DOHH2 (cell line): ENCODE results near the gene PFDN2.

Source experiments
- H3F3A ChIP-seq: fragments of 200-600 bp; sonication (generic), shearing (Covaris generic); 2 replicates; pipeline ENCODE4 v1.6.0; 2016; ENCODE audit warnings: antibody characterized with exemption, mild to moderate bottlenecking; ENCODE audit not compliant: control insufficient read depth, insufficient read depth
- H3K27ac ChIP-seq: fragments of 200-600 bp; sonication (generic); 2 replicates; pipeline ENCODE4 v1.5.1; 2014; ENCODE audit warnings: low read depth, mild to moderate bottlenecking, low read length, moderate library complexity
- H3K27me3 ChIP-seq: fragments of 200-600 bp; sonication (generic); 2 replicates; pipeline ENCODE4 v1.6.1; 2014; ENCODE audit warnings: mild to moderate bottlenecking, low read length, mixed read lengths; ENCODE audit not compliant: control insufficient read depth
- H3K36me3 ChIP-seq: fragments of 200-600 bp; sonication (generic); 2 replicates; pipeline ENCODE4 v1.6.1; 2014; ENCODE audit warnings: mild to moderate bottlenecking, low read length, moderate library complexity, mixed read lengths; ENCODE audit not compliant: control insufficient read depth
- H3K4me1 ChIP-seq: fragments of 200-600 bp; sonication (generic); 2 replicates; pipeline ENCODE4 v1.6.1; 2014; ENCODE audit warnings: mild to moderate bottlenecking, low read length, mixed read lengths; ENCODE audit not compliant: control insufficient read depth
- H3K4me2 ChIP-seq: fragments of 200-600 bp; sonication (generic); 2 replicates; pipeline ENCODE4 v1.6.0; 2014; ENCODE audit warnings: mild to moderate bottlenecking, low read length, moderate library complexity
- H3K4me3 ChIP-seq: fragments of 200-600 bp; sonication (generic); 2 replicates; pipeline ENCODE4 v1.5.1; 2014; ENCODE audit warnings: mild to moderate bottlenecking, low read length, mixed read lengths
- H3K79me2 ChIP-seq: fragments of 200-600 bp; sonication (generic); 2 replicates; pipeline ENCODE4 v1.6.1; 2014; ENCODE audit warnings: mild to moderate bottlenecking, low read length, mixed read lengths; ENCODE audit not compliant: control insufficient read depth
- H3K9me2 ChIP-seq: fragments of 200-600 bp; sonication (generic); replicated peaks from 2 replicates; pipeline ENCODE4 v1.6.1; 2014; ENCODE audit warnings: mild to moderate bottlenecking, low read length, mixed read lengths; ENCODE audit not compliant: control insufficient read depth
- H3K9me3 ChIP-seq: fragments of 200-600 bp; sonication (generic); 2 replicates; pipeline ENCODE4 v1.6.1; 2014; ENCODE audit warnings: antibody characterized with exemption, low read length, mixed read lengths; ENCODE audit not compliant: control insufficient read depth, insufficient read depth
- H4K20me1 ChIP-seq: fragments of 200-600 bp; sonication (generic); 2 replicates; pipeline ENCODE4 v1.6.0; 2014; ENCODE audit warnings: low read depth, mild to moderate bottlenecking, antibody characterized with exemption, low read length, moderate library complexity; ENCODE audit not compliant: control insufficient read depth, insufficient read depth
- EZH2phosphoT487 ChIP-seq: fragments of 200-600 bp; sonication (generic); IDR thresholded peaks from 2 replicates; pipeline ENCODE4 v1.6.1; 2017; ENCODE audit warnings: borderline replicate concordance, mild to moderate bottlenecking, antibody characterized with exemption, low read length, moderate library complexity, mixed read lengths
- TF ChIP-seq, protein P1 (sequence below): fragments of 200-600 bp; sonication (generic); IDR thresholded peaks from one replicate; pipeline ENCODE4 v1.5.1; 2014; ENCODE audit warnings: antibody characterized with exemption, mild to moderate bottlenecking, low read depth, low read length; ENCODE audit not compliant: poor library complexity, severe bottlenecking

Gene PFDN2

GRCh38 chr1:161164901-161165610 is 47.2 kb upstream of the PFDN2 start:
- Histone ChIP-seq H3K79me2 (peaks cover 16% of the 10 kb centered on the region), H3K4me3 (peak overlapping the region; percentile 95), H3K4me1 (peaks cover 27% of the 10 kb centered on the region), H3F3A (no peaks in the 10 kb centered on the region), H3K9me2 (no peaks in the 10 kb centered on the region), H3K4me2 (peak overlapping the region; percentile 77), H3K36me3 (peaks cover 43% of the 10 kb centered on the region), H3K27ac (peak overlapping the region; percentile 41), H3K9me3 (no peaks in the 10 kb centered on the region), H4K20me1 (no peaks in the 10 kb centered on the region), H3K27me3 (no peaks in the 10 kb centered on the region)
- TF ChIP-seq EZH2phosphoT487: no peak
- TF ChIP-seq, protein P1, sequence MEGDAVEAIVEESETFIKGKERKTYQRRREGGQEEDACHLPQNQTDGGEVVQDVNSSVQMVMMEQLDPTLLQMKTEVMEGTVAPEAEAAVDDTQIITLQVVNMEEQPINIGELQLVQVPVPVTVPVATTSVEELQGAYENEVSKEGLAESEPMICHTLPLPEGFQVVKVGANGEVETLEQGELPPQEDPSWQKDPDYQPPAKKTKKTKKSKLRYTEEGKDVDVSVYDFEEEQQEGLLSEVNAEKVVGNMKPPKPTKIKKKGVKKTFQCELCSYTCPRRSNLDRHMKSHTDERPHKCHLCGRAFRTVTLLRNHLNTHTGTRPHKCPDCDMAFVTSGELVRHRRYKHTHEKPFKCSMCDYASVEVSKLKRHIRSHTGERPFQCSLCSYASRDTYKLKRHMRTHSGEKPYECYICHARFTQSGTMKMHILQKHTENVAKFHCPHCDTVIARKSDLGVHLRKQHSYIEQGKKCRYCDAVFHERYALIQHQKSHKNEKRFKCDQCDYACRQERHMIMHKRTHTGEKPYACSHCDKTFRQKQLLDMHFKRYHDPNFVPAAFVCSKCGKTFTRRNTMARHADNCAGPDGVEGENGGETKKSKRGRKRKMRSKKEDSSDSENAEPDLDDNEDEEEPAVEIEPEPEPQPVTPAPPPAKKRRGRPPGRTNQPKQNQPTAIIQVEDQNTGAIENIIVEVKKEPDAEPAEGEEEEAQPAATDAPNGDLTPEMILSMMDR: no peak

DNA sequence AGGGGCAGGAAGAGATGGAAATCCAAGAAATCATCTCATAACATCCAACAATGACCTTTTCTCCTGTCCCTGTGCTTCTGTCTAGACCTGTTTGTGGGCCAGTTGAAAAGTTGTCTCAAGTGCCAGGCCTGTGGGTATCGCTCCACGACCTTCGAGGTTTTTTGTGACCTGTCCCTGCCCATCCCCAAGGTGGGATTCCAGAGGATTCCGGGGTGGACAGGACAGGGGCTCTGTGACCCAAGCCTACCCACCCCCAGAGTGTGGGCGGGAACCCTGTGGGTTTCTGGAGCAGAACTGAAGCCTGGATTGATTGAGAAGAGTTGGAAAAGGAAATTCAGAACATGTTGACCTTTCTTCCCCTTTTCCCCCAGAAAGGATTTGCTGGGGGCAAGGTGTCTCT is 46.0 kb upstream of the PFDN2 start:
- no peak overlapping the region for H3K4me3 ChIP-seq
- no peaks in the 10 kb centered on the region for H3K9me3 ChIP-seq
- no peaks in the 10 kb centered on the region for H3K27me3 ChIP-seq
- no peaks in the 10 kb centered on the region for H3F3A ChIP-seq
- H3K4me2 ChIP-seq: no peak overlapping the region
- no peaks in the 10 kb centered on the region for H3K9me2 ChIP-seq
- no peak for TF ChIP-seq EZH2phosphoT487
- TF ChIP-seq, protein P1: no peak
- H4K20me1 ChIP-seq: no peaks in the 10 kb centered on the region
- peaks cover 22% of the 10 kb centered on the region for H3K79me2 ChIP-seq
- H3K27ac ChIP-seq: no peak overlapping the region
- peaks cover 35% of the 10 kb centered on the region for H3K36me3 ChIP-seq
- H3K4me1 ChIP-seq: peaks cover 33% of the 10 kb centered on the region

DNA sequence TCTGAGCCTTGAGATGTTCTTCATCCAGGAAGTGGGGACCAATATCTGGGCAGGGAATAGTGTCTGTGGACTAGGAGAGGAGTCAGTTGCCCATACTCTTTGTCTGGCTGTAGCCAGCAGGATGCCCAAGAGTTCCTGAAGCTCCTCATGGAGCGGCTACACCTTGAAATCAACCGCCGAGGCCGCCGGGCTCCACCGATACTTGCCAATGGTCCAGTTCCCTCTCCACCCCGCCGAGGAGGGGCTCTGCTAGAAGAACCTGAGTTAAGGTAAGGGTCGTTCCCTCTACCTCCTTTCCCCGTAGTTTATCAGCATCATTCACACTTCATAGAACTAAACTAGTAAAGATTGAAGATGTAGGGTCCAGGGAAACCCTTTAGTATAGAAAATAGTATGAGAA is 45.0 kb upstream of the PFDN2 start:
- Histone ChIP-seq H4K20me1 (no peaks in the 10 kb centered on the region), H3K27ac (no peak overlapping the region), H3K4me3 (no peak overlapping the region), H3K36me3 (peaks cover 43% of the 10 kb centered on the region), H3K27me3 (no peaks in the 10 kb centered on the region), H3K4me2 (no peak overlapping the region), H3F3A (0 out of 2 replicates have a peak, but pooled peaks cover 4% of the 10 kb centered on the region), H3K4me1 (peaks cover 39% of the 10 kb centered on the region), H3K9me2 (no peaks in the 10 kb centered on the region), H3K79me2 (peaks cover 22% of the 10 kb centered on the region), H3K9me3 (no peaks in the 10 kb centered on the region)
- no peak for TF ChIP-seq EZH2phosphoT487
- TF ChIP-seq, protein P1: no peak
